ENCODE data around the gene RABEP2.

- TF ChIP-seq POLR2A (IDR thresholded peaks at IDR 0.05), result no peak
- TF ChIP-seq, protein P1, sequence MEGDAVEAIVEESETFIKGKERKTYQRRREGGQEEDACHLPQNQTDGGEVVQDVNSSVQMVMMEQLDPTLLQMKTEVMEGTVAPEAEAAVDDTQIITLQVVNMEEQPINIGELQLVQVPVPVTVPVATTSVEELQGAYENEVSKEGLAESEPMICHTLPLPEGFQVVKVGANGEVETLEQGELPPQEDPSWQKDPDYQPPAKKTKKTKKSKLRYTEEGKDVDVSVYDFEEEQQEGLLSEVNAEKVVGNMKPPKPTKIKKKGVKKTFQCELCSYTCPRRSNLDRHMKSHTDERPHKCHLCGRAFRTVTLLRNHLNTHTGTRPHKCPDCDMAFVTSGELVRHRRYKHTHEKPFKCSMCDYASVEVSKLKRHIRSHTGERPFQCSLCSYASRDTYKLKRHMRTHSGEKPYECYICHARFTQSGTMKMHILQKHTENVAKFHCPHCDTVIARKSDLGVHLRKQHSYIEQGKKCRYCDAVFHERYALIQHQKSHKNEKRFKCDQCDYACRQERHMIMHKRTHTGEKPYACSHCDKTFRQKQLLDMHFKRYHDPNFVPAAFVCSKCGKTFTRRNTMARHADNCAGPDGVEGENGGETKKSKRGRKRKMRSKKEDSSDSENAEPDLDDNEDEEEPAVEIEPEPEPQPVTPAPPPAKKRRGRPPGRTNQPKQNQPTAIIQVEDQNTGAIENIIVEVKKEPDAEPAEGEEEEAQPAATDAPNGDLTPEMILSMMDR (IDR thresholded peaks at IDR 0.05), result no peak
These were observed 26.8 kb downstream of the RABEP2 start for GRCh38 chr16:28898266-28898665.
